ENCODE results near the gene CDHR3. TPM values are rescaled to one million over a fixed set of nuclear protein-coding genes. Genes with fewer than 3 reads are reported as not detected.
"Not testable (repeated sequence)": the region's sequence is repeated elsewhere in the genome, so short reads cannot be mapped to it uniquely, and the experiment has no call there.

The CDHR3 gene
- total RNA-seq, 6 experiments from 2014 or later = 1.9 to 2.7 (median 2.3) TPM

DNA sequence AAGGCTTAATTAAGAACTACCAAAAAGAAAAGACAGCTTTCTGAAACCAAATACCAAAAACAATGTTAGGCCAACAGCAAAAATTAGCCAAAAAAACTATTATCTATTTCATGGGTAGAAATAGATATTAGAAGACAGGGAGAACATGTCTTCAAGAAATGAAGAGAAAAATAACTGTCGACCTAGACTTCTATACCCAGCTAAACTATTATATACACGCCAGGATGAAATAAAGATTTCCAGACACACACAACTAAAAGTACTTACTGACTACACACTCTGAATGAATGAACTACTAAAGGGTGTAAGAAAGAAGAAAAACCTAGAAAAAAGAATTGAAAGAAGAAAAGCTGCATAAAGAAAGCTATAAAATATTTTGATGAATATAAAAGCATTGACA is 11.5 kb upstream of the CDHR3 start:
- peaks cover 5% of the 10 kb centered on the region for H3K27me3 Mint-ChIP-seq (ENCODE audit: insufficient read depth)
- peaks cover 35% of the 10 kb centered on the region for H3K9me3 Mint-ChIP-seq
- no peak overlapping the region for H3K4me3 Mint-ChIP-seq
- TF ChIP-seq, protein P1, sequence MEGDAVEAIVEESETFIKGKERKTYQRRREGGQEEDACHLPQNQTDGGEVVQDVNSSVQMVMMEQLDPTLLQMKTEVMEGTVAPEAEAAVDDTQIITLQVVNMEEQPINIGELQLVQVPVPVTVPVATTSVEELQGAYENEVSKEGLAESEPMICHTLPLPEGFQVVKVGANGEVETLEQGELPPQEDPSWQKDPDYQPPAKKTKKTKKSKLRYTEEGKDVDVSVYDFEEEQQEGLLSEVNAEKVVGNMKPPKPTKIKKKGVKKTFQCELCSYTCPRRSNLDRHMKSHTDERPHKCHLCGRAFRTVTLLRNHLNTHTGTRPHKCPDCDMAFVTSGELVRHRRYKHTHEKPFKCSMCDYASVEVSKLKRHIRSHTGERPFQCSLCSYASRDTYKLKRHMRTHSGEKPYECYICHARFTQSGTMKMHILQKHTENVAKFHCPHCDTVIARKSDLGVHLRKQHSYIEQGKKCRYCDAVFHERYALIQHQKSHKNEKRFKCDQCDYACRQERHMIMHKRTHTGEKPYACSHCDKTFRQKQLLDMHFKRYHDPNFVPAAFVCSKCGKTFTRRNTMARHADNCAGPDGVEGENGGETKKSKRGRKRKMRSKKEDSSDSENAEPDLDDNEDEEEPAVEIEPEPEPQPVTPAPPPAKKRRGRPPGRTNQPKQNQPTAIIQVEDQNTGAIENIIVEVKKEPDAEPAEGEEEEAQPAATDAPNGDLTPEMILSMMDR (IDR thresholded peaks at IDR 0.05) = no peak
- no peaks in the 10 kb centered on the region for H3K4me1 Mint-ChIP-seq (ENCODE audit: low read depth)
- H3K36me3 Mint-ChIP-seq (ENCODE audit: low read depth) = peaks cover 12% of the 10 kb centered on the region
- no peak for DNase-seq
- no peak overlapping the region for H3K27ac Mint-ChIP-seq

DNA sequence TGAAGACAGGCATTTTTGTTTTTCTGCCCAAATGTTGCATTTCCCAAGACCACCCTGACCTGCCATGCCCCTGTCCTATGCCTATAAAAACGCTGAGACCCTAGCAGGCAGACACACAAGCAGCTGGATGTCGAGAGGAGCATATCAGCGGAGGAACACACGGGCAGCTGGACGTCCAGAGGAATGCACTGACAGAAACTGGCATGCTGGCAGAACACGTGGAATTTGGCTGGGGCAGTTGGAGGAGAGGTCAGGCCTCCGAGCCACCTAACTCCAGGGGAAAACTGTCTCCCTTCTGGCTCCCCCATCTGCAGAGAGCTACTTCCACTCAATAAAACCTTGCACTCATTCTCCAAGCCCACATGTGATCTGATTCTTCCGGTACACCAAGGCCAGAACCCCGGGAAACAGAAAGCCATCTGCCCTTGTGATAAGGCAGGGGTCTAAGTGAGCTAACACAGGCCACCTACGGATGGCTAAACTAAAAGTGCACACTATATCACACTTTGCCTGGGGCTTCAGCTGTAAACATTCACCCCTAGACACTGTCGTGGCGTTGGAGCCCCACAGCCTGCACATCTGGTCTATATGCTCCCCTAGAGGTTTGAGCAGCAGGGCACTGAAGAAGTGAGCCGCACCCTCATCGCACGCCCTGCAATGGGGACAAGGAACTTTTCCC is 10.0 kb upstream of the CDHR3 start:
- Mint-ChIP-seq H3K4me1 (ENCODE audit: low read depth) (no peaks in the 10 kb centered on the region), H3K36me3 (ENCODE audit: low read depth) (peaks cover 12% of the 10 kb centered on the region), H3K4me3 (no peak overlapping the region), H3K27me3 (ENCODE audit: insufficient read depth) (peaks cover 3% of the 10 kb centered on the region), H3K27ac (no peak overlapping the region), H3K9me3 (peaks cover 35% of the 10 kb centered on the region)
- DNase-seq = no peak
- TF ChIP-seq, protein P1 (IDR thresholded peaks at IDR 0.05) = no peak

DNA sequence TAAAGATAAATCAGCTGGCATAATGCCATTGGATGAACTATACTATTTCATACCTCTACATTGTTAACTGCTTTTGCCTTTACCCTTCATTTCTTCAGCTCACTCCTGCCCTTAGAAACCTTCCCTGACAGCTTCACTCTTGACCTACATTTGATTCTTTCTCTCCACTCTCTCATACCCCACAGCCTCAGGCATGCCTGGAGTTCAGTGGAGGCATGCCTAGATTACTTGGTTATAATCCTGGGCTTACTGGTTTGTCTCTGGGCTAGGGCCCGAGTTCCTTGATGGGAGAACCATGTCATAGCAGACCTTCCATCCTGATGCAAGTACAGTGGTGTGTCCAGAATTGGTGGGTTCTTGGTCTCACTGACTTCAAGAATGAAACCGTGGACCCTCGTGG is 8.4 kb upstream of the CDHR3 start:
- TF ChIP-seq, protein P1 (IDR thresholded peaks at IDR 0.05) = no peak
- Mint-ChIP-seq H3K4me1 (ENCODE audit: low read depth) (no peaks in the 10 kb centered on the region), H3K4me3 (no peak overlapping the region), H3K27ac (no peak overlapping the region), H3K27me3 (ENCODE audit: insufficient read depth) (peaks cover 3% of the 10 kb centered on the region), H3K9me3 (peaks cover 31% of the 10 kb centered on the region), H3K36me3 (ENCODE audit: low read depth) (peaks cover 12% of the 10 kb centered on the region)
- no peak for DNase-seq

DNA sequence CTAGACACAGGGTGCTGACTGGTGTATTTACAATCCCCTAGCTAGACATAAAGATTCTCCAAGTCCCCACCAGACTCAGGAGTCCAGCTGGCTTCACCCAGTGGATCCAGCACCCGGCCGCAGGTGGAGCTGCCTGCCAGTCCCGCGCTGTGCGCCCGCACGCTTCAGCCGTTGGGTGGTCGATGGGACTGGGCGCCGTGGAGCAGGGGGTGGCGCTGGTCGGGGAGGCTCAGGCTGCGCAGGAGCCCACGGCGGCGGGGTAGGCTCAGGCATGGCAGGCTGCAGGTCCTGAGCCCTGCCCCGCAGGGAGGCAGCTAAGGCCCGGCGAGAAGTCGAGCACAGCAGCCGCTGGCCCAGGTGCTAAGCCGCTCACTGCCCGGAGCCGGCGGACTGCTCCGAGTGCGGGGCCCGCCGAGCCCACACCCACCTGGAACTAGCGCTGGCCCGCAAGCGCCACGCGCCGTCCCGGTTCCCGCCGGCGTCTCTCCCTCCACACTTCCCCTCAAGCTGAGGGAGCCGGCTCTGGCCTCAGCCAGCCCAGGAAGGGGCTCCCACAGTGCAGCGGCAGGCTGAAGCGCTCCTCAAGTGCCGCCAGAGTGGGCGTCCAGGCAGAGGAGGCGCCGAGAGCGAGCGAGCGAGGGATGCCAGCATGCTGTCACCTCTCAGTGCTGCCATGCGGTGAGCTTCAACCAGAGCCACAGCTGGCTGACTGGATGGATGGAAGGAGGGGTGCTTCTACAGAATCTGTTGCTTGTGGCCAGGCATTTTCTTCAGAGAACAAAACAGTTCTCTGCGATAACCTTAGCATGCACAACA is 7.2 kb upstream of the CDHR3 start:
- not testable (repeated sequence) for H3K27me3 Mint-ChIP-seq (ENCODE audit: insufficient read depth); H3K4me1 Mint-ChIP-seq (ENCODE audit: low read depth); H3K27ac Mint-ChIP-seq; H3K4me3 Mint-ChIP-seq; DNase-seq
- peaks cover 12% of the 10 kb centered on the region for H3K36me3 Mint-ChIP-seq (ENCODE audit: low read depth)
- peaks cover 25% of the 10 kb centered on the region for H3K9me3 Mint-ChIP-seq

DNA sequence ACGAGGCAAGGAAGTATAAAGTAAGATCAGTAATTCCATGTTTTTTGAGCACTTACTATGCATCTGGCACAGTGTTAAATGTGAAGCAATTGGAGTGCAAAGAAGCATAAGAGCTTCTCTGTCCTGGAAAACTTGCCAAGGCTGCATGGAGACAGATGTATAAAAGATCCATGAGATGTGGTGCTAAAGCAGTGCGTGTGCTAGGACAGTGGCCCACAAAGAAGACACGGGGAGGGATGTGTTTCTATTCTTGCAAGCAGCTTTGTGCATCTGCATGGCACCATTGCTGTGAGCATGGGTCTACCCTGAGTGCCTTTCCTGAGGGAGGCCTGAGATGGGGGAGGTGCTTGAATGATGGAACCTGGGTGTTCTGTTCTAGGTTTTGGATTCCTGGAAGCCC is 5.1 kb upstream of the CDHR3 start:
- H3K4me1 Mint-ChIP-seq (ENCODE audit: low read depth) = no peaks in the 10 kb centered on the region
- no peak for DNase-seq
- H3K27me3 Mint-ChIP-seq (ENCODE audit: insufficient read depth) = peaks cover 16% of the 10 kb centered on the region
- no peak overlapping the region for H3K4me3 Mint-ChIP-seq
- no peak overlapping the region for H3K27ac Mint-ChIP-seq
- TF ChIP-seq, protein P1 (IDR thresholded peaks at IDR 0.05) = no peak
- no peaks in the 10 kb centered on the region for H3K36me3 Mint-ChIP-seq (ENCODE audit: low read depth)
- H3K9me3 Mint-ChIP-seq = peaks cover 7% of the 10 kb centered on the region; the same call in 1 of the 2 replicates

DNA sequence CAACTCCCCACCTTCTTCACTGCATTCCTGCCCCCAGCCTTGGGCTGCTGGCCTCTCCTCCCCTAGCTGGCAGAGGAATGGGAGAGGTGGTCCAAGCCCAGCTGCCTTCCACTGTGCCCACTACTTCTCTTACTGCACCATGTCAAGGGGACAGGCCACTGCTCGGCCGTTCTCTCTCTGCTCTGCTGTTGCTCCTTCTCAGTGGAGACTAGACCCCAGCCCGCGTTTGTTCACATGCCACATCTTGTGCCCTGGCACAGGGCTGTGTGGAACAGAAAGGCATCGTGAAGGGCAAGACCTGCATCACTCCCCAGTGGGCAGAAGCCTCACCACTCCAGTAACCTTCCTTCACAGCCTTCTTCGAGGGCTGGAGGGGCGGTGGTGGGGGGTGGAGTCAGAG is 711 bp upstream of the CDHR3 start:
- Mint-ChIP-seq H3K4me3 (no peak overlapping the region), H3K27ac (no peak overlapping the region), H3K4me1 (ENCODE audit: low read depth) (no peaks in the 10 kb centered on the region), H3K36me3 (ENCODE audit: low read depth) (no peaks in the 10 kb centered on the region), H3K27me3 (ENCODE audit: insufficient read depth) (peaks cover 27% of the 10 kb centered on the region), H3K9me3 (no peaks in the 10 kb centered on the region)
- TF ChIP-seq, protein P1 (IDR thresholded peaks at IDR 0.05) = no peak
- DNase-seq = no peak
